Measurements from ENCODE around the gene WDFY4.

Gene WDFY4

DNA sequence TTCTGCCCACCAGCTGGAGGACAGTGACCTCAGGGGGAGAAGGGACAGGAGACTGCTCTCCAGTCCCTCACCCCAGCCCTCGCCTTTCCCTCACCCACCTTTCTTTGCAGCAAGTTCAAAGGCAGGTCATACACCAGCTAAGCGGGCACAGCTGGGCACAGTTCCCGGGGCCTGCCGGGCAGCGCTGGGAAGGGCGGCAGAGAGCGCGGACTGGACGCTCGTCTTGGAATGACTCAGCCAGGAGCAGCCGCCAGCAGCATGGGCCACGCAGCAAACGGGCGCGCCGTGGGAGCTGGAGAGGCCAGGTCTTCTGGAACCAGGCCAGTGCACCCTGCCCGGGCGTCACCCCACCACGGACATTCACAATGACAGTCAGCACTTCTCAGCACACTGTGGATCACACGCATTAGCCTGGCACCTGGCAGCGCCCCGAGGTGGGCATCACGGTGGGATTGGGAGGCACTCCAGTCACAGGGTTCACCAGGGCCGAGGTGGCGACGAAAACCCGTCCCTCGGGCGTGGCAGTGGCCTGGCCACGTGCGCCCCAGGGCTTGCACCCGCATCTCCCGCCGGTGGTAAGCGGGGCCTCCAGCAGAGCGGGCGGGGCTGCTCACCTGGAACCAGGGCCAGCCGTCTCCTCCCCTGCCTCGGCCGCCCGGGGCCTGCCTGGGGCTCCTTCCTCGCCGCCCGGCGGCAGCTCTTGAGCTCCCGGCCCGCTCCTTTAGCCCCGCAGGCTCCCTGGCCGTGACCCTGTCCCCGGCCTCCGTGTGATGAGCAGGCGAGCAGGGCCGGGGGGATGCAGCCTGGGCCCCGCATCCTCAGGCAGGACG lies 29.0 kb upstream of the WDFY4 start:
- DNase-seq = no peak

- DNase-seq = peak; percentile 76
These were observed 28.3 kb upstream of the WDFY4 start for GRCh38 chr10:48656241-48656913.

GRCh38 chr10:48656914-48657305 lies 27.8 kb upstream of the WDFY4 start:
- no peak for DNase-seq

GRCh38 chr10:48657416-48657815 lies 27.3 kb upstream of the WDFY4 start:
- no peak for DNase-seq

- DNase-seq = peak; percentile 26
These were observed 26.3 kb upstream of the WDFY4 start for GRCh38 chr10:48658243-48658974.

DNA sequence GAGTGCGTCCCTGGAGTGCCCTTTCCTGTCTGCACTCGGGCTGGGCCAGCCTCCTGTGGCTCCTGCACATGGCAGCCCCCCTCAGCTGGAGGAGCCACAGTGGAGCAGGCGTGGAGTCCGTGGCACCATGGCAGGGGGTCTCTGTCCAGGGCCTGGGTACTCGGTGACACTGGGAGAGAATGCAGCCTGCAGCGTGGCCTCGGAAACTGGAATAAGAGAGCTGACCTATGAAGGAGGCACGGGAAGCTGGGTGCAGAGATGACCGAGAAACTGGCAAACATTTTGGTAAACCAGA lies 25.8 kb upstream of the WDFY4 start:
- DNase-seq = no peak

- DNase-seq = no peak
These were observed 24.9 kb upstream of the WDFY4 start for GRCh38 chr10:48659790-48660189.

GRCh38 chr10:48661441-48661840 lies 23.2 kb upstream of the WDFY4 start:
- no peak for DNase-seq

DNA sequence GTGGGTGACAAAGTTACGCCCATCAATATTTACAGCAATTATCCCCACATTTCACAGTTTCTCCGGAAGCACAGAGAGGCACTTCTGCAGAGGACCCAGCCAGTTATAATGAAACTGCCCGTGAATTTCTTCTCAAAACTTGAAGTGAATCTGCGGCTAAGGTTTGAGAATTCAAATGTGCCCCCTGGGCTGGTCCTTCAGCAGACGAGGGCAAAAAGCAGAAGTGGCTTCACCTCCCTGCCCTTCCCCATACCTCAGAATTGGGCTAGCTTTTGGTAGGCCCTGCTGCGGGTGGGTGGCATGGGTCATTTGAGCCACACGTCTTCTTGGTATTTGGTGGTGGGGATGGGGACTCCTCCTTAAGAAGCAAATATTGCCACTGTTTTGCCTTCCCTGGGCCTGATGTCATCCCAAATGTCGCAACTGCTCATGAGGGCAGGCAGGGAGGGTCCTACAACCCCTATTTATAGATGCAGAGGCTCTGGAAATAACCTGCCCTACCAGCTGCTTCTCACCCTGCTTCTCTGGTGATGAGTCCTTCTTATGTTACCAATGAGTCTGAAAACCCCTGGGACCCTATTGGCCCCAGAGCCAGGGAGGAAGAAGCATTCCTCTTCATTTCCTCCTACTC lies 16.6 kb upstream of the WDFY4 start:
- DNase-seq = no peak

DNA sequence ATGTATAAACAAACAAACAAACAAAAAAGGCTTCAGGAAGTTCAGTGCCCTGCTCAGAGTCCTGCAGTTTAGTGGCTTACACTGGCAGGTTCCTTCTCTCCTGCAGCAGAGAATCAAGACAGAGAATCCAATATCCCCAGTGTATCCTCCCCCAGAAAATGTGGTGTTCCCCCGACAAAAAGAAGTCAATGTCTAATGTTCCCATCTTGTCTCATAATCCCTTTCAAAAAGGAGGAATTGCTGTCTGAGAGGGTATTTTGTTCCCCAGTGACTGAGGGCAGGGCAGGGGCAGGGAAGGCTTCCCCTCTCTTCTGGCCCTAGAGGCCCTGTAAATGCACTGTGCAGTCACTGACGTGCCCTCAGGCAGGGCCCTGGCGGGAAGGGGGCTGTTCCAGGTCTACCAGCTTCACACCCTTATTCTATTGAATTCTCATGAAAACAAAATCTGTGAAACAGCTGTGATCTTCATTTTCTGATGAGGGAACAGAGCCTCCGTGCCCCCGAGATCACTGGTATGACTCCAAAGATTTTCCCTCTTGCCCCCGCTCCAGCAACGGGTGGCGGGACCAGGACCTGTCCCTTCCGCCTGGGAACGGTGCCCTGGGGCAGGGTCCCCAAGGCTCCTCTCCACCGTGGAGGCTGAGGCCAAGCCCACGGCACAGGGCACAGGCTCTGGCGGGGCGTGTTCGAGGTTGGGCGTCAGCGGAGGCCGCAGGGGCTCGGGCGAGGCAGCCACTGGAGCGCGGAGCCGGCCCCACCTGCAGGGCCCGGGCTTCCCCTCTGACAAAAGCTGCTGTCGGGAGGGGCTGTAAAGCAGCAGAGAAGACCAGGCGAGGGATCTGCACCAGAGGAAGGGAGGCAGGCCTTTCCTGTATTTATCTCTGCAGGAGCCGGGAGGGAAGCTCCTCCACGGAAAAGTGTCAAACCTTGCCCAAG lies 13.4 kb upstream of the WDFY4 start:
- DNase-seq = no peak

DNA sequence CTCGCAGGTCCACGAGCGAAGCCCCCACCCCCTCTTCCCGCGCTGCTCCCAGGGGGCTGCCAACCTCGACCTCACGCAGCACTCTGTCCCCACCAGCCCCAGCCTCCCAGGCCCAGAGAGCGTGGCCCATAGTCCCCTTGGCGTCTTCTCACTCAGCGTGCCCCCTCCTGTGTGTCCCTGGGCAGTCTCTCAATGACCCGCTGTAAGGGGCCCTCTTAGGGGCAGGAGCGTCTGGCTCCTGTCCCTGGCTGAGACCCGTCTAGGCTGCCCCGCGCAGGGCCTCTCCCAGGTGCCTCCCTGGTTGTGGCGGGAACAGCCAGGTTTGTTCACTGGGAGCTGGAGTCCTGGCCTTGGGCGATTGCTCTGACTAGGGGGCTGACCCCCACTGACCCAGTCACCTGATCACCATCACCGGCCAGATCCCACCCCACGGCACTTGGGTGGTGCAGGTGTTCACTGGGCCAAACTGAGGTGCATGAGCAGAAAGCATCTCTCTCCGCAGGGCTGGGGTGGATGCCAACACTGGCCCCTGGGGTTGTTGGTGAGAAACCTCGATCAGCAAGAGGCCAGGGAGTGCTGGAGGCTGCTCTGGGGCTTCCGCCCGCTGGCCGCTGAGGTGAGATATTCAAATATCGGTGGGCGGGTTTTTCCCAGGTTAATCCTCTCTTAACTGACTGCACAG lies 12.6 kb upstream of the WDFY4 start:
- DNase-seq = no peak

DNA sequence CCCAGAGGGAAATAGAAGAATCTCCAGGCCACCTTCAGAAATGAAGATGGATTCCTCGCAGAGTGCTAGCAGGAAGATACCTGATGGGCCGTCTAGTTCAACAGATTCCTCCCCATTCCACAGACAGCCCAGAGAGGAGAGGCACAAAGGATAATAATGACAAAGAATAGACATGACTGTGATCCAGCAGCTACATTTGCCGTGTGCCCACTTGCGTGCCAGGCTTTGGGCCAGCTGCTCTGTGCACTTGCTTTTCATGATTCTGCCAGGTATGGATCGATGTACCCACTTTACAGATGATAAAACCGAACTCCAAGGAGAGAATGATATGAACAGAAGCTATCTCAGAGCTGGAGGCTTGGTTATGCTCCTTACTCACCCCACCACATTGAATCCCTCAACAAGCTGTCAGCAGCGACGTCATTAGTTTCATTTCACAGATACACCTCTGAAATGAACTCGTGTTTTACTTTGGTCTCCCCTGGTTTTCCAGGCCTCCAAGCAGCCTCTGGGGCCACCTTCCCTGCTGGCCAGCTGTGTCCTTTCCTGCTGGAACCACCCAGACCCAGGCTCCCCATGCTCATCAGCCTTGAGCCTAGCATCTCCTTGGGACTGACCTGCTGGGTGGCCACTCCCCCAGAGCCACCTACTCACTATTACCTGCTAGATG lies 11.9 kb upstream of the WDFY4 start:
- no peak for DNase-seq

GRCh38 chr10:48677625-48678024 lies 7.0 kb upstream of the WDFY4 start:
- no peak for DNase-seq

- DNase-seq = no peak
These were observed 6.6 kb upstream of the WDFY4 start for GRCh38 chr10:48678041-48678440.

DNA sequence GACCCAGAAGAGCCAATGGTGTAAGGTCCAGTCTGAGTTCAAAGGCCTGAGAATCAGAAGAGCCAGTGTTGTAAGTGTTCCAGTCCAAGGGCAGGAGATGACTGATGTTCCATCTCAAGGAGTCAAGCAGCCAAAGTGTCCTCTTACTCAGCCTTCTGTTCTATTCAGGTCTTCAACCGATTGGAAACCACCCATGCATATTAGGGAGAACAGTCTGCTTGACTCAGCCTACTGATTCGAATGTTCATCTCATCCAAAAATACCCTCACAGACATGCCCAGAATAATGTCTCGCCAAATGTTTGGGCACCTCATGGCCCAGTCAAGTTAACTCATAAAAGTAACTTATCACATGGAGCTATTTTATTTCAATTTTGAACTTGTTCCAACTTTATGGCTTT lies 2.9 kb upstream of the WDFY4 start:
- DNase-seq = no peak

- no peak for DNase-seq
These were observed 2.4 kb upstream of the WDFY4 start for GRCh38 chr10:48682265-48682664.

DNA sequence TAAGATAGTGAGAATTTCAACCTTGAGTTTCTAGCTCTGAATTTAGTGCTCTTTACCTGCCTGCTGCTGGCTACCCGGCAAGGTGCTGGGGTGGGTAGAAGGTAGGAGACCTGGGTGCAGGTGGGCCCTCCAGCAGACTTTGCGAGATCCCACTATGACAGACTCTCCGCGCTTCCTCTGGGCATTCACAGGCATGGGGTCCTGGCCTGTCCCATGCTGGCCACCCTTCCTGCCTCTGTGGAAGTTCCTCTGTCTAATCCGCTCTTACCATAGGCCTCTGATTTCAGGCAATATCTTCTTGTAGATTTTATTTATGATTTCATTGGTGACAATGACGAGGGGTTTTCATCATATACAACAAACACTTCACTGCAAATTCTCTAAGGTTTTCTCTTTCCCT lies 1.2 kb upstream of the WDFY4 start:
- no peak for DNase-seq

- no peak for DNase-seq
These were observed 805 bp upstream of the WDFY4 start for GRCh38 chr10:48683868-48684267.

- DNase-seq = no peak
These were observed 246 bp upstream of the WDFY4 start for GRCh38 chr10:48684463-48684791.

GRCh38 chr10:48685731-48686130 lies 1.1 kb downstream of the WDFY4 start:
- DNase-seq = no peak
